OCI-LY7 (cell line): ENCODE data around the gene ACADSB.

ENCODE experiments used
- EZH2phosphoT487 ChIP-seq: fragments of 200-600 bp; sonication (generic); IDR thresholded peaks from 2 replicates; pipeline ENCODE4 v1.6.1; 2018; ENCODE audit warnings: low read depth, borderline replicate concordance, mild to moderate bottlenecking, mixed run types, antibody characterized with exemption, low read length, moderate library complexity, mixed read lengths
- TF ChIP-seq, protein P1 (sequence below): fragments of 200-600 bp; sonication (generic); conservative IDR thresholded peaks from 2 replicates; pipeline ENCODE4 v1.5.1; 2014; ENCODE audit warnings: mild to moderate bottlenecking, antibody characterized with exemption, low read length, moderate library complexity, mixed read lengths

DNA sequence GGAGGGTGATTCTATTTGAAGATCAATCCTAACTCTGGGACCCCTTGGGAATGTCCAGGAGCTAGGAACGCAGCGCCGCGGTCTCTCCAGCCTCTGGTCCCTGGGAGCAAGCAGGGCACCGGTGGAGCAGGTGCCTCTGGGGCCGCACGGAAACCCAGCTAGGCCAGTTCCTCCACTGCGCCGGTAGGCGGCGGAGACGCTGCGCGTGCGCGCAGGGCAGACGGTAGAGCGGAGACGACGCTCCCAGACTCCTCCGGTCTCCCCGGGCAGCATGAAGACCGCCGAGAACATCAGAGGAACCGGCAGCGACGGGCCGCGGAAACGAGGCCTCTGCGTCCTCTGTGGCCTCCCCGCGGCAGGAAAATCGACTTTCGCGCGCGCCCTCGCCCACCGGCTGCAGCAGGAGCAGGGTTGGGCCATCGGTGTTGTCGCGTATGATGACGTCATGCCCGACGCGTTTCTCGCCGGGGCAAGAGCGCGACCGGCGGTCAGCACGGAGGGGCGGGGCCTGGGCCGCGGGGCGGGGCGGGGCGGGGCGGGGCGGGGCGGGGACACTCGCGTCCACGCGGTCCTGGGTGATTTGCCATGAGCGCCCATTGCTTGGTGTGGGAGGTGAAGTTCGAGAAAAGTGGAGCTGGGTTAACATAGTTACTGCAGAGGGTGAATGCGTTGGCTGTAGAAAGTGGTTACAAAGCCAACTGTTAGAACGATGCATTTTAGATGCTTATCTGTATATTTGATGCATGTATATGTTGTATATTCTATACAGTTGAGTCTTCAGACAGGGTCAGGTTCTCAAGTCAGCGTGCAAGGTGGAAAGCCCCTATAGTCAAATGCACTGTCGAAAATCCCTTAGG is 28.4 kb upstream of the ACADSB start, which contains the start of gene PSTK:
- TF ChIP-seq, protein P1, sequence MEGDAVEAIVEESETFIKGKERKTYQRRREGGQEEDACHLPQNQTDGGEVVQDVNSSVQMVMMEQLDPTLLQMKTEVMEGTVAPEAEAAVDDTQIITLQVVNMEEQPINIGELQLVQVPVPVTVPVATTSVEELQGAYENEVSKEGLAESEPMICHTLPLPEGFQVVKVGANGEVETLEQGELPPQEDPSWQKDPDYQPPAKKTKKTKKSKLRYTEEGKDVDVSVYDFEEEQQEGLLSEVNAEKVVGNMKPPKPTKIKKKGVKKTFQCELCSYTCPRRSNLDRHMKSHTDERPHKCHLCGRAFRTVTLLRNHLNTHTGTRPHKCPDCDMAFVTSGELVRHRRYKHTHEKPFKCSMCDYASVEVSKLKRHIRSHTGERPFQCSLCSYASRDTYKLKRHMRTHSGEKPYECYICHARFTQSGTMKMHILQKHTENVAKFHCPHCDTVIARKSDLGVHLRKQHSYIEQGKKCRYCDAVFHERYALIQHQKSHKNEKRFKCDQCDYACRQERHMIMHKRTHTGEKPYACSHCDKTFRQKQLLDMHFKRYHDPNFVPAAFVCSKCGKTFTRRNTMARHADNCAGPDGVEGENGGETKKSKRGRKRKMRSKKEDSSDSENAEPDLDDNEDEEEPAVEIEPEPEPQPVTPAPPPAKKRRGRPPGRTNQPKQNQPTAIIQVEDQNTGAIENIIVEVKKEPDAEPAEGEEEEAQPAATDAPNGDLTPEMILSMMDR: peak; percentile 74
- TF ChIP-seq EZH2phosphoT487: no peak
